ENCODE data around the gene FEN1.

FEN1 gene

GRCh38 chr11:61841636-61842527 lies 49.2 kb downstream of the FEN1 start:
- no peak for DNase-seq
- ATAC-seq = no peak

DNA sequence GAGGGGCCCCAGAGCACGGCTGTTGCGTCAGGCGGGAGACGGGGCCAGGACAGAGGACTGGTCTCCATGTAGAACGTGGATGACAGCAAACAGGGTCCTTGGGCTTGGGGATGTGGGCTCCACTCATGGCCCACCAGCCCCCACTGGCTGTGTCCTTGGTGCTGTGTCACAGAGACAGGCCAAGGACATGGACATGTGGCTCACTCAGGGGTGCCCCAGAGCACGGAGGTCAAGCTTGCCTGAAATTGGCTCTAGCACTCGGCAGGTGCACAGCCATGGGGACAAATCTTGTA lies 49.8 kb downstream of the FEN1 start:
- DNase-seq (no peak), ATAC-seq (no peak)

- ATAC-seq (no peak), DNase-seq (no peak)
Measured at GRCh38 chr11:61844909-61845565, 52.3 kb downstream of the FEN1 start.

- ATAC-seq (no peak), DNase-seq (no peak)
Measured at GRCh38 chr11:61846362-61847020, 53.8 kb downstream of the FEN1 start.

Measured in stimulated activated naive CD8-positive, alpha-beta T cell treated with anti-CD3 and anti-CD28 coated beads, Interleukin-15, Interleukin-2, amounts not matched to agents 100 U/mL and 50 U/mL, for 24 hours (primary cell).